Fibroblast of skin of left biceps (primary cell): ENCODE data around the gene STKLD1.
"Not testable (repeated sequence)": the region's sequence is repeated elsewhere in the genome, so short reads cannot be mapped to it uniquely, and the experiment has no call there.

Source experiments
- DNase-seq, 2 experiments: peaks; one replicate each; pipeline ENCODE4 v3.0.0-alpha.2; 2013; ENCODE audit warnings: low read depth in 2 of 2

STKLD1 gene

GRCh38 chr9:133443248-133443647, 67.1 kb downstream of the STKLD1 start:
- DNase-seq = no peak

DNA sequence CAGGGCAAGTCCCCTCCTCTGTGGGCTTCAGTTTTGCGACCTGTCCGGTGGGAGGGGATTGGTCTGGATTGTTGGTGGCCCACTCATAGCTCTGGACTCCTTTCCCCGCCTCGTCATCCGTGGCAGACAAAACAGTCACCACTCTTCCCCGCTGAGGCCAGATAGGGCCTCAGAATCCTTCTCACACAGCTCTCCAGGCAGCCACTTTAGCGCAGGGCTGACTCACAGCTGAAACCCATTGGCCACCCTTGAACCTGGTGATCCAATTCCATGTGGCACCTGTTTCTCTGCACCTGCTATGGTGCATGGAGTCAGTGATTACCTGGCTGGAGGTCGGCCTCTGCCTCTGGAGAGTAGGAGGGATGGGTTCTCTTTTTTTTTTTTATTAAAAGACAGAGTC, 67.8 kb downstream of the STKLD1 start:
- DNase-seq = no peak

DNA sequence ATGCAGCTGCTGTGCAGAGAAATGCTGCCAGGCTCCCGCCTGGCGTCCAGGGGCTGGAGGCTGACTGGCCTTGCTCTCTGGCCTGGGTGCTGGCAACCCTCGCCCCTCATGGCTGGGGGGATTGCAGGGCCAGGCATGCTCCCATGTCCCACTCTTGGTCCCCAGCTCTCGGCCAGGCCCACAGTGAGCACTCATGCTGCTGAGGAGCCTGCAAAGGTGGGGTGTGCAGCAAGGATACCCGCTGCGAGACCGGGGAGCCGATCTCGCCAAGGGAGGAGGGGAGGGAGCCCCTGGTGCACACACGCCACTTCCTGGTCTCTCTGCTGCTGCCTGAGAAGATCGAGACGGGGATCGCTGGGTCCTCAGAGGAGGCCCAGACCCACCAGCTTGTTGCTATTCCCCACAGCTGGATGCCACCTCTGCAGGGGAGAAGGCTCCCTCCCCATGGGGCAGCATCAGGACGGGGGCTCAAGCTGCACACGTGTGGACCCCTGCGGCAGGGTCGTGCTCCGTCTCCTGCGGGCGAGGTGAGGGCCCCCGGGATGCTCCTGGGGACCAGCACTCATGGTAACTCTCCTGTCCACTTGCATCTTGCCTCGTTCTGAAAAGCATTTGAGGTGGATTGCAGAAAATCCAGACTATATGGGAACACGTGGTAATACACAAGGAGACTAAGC, 69.3 kb downstream of the STKLD1 start:
- no peak for DNase-seq

DNA sequence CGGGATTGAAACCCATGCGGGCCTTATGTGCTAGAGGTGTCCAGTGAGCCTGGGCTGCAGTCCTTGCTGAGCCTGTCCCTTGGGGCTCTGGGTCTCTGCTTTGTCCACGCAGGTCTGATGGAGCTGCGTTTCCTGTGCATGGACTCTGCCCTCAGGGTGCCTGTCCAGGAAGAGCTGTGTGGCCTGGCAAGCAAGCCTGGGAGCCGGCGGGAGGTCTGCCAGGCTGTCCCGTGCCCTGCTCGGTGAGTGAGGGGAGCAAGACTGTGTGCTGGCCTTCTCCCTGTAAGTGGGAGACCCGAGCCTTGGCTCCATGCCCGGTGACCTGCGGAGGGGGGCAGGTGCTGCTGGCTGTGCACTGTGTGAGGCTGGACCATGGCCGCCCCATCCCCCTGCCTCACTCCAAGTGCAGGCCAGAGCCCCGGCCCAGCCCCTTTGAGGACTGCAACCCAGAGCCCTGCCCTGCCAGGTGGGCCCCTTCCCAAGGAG, 72.4 kb downstream of the STKLD1 start:
- no peak for DNase-seq

DNA sequence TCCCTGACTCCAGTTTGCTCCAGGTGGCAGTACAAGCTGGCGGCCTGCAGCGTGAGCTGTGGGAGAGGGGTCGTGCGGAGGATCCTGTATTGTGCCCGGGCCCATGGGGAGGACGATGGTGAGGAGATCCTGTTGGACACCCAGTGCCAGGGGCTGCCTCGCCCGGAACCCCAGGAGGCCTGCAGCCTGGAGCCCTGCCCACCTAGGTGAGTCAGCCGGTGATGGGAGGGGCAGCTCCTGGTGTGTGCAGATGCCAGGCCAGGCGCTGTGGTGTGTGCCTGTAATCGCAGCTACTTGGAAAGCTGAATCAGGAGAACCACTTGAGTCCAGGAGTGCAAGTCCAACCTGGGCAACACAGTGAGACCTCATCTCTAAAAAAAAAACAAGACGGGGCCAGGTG, 73.6 kb downstream of the STKLD1 start:
- no peak for DNase-seq

- not testable (repeated sequence) for DNase-seq
Measured at GRCh38 chr9:133451865-133452264, 75.7 kb downstream of the STKLD1 start.

GRCh38 chr9:133452562-133452961, 76.4 kb downstream of the STKLD1 start:
- no peak for DNase-seq

DNA sequence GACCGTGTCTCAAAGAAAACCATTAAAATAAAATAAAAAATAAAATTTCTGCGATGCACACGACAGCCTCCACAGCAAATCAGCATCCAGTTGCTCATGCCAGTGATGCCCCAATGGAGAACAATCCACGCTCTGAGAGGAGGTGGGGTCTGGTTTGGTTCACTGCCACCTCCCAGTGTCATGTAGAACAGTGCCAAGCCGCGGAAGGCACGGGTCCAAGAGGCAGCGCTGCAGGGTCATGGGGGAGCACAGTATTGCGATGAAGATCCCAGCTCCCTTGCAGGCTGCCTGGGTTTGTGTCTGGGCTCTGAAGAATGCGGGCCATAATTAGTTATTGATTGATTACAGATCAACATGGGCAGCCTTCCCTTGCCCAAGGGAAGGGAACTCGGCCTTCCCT, 77.5 kb downstream of the STKLD1 start:
- DNase-seq = no peak

- DNase-seq = no peak
Measured at GRCh38 chr9:133454325-133454724, 78.2 kb downstream of the STKLD1 start.

- DNase-seq = no peak
Measured at GRCh38 chr9:133454943-133455673, 78.9 kb downstream of the STKLD1 start.
